Stimulated activated CD8-positive, alpha-beta memory T cell treated with anti-CD3 and anti-CD28 coated beads, Interleukin-4, amount 100 ng/mL, for 24 hours (primary cell): ENCODE data around the gene EGF.
"Not testable (repeated sequence)": the region's sequence is repeated elsewhere in the genome, so short reads cannot be mapped to it uniquely, and the experiment has no call there.

Source experiments
- DNase-seq: peaks from one replicate; pipeline ENCODE4 v3.0.0-alpha.2; 2020; ENCODE audit warnings: low read depth

Gene EGF

GRCh38 chr4:110039164-110039563 lies 126.5 kb downstream of the EGF start:
- DNase-seq, result not testable (repeated sequence)

GRCh38 chr4:110041735-110042134 lies 129.1 kb downstream of the EGF start:
- DNase-seq, result no peak

- DNase-seq, result no peak
Measured at GRCh38 chr4:110042545-110043517, 130.1 kb downstream of the EGF start.

- DNase-seq, result no peak
Measured at GRCh38 chr4:110046588-110047049, 133.9 kb downstream of the EGF start.

GRCh38 chr4:110049951-110050925 lies 137.6 kb downstream of the EGF start:
- DNase-seq, result peak; percentile 22

- DNase-seq, result no peak
Measured at GRCh38 chr4:110055158-110055768, 142.6 kb downstream of the EGF start.

- no peak for DNase-seq
Measured at GRCh38 chr4:110058677-110059076, 146.0 kb downstream of the EGF start.

- no peak for DNase-seq
Measured at GRCh38 chr4:110059556-110060191, 147.0 kb downstream of the EGF start.

- no peak for DNase-seq
Measured at GRCh38 chr4:110061076-110061475, 148.4 kb downstream of the EGF start.
